Panc1 (cell line): ENCODE measurements around the gene MRPL2. TPM values are rescaled to one million over a fixed set of nuclear protein-coding genes. Genes with fewer than 3 reads are reported as not detected.

Source experiments
- ATAC-seq: fragments of 200-7000 bp; cut with Tn5 transposase; 2 replicates; pipeline ENCODE4 v1.9.1; 2020; ENCODE audit warnings: mild to moderate bottlenecking, moderate library complexity
- BruUV-seq: library from RNA; stranded (reverse); fragments of 400-500 nt; replicated peaks from 2 replicates; lab custom pipeline; 2021; lab: Mats Ljungman, UMichigan
- CTCF ChIA-PET: fragments of 300-600 bp; sonication (Branson Sonifier 250); formaldehyde crosslinking; loops from one replicate; lab custom pipeline; 2022; ENCODE audit warnings: antibody characterized with exemption; lab: Charles Lee
- POLR2A ChIA-PET: fragments of 300-600 bp; sonication (Branson Sonifier 250); formaldehyde crosslinking; loops from one replicate; lab custom pipeline; 2022; ENCODE audit warnings: antibody characterized with exemption; lab: Charles Lee
- DNase-seq: peaks from one replicate; pipeline ENCODE4 v3.0.0-alpha.2; 2010; ENCODE audit warnings: low read depth, low spot score
- H3K27ac ChIP-seq: 2 replicates; pipeline ENCODE4 v1.5.1; 2011; ENCODE audit warnings: mild to moderate bottlenecking, low read length, inconsistent platforms
- H3K27me3 ChIP-seq: fragments of 200-500 bp; sonication (Bioruptor generic); 2 replicates; pipeline ENCODE4 v1.6.0; 2014; ENCODE audit warnings: low read length, inconsistent platforms; ENCODE audit not compliant: control insufficient read depth, insufficient read depth
- H3K36me3 ChIP-seq: fragments of 200-500 bp; sonication (Bioruptor generic); 2 replicates; pipeline ENCODE4 v1.5.1; 2014; ENCODE audit warnings: inconsistent platforms, mild to moderate bottlenecking, low read length, moderate library complexity; ENCODE audit not compliant: control insufficient read depth, insufficient read depth
- H3K4me1 ChIP-seq: 2 replicates; pipeline ENCODE4 v1.5.1; 2011; ENCODE audit warnings: inconsistent platforms, mild to moderate bottlenecking, low read length, moderate library complexity; ENCODE audit not compliant: control insufficient read depth, insufficient read depth
- H3K4me3 ChIP-seq, 2 experiments: 2 replicates each; pipeline ENCODE4 v1.5.1; 2011 to 2012; ENCODE audit warnings: low read depth in 2 of 2, low read length in 2 of 2, mild to moderate bottlenecking in 2 of 2, inconsistent platforms in 1 of 2, moderate library complexity in 1 of 2
- H3K9me3 ChIP-seq: fragments of 200-500 bp; sonication (Bioruptor generic); 2 replicates; pipeline ENCODE4 v1.5.1; 2014; ENCODE audit warnings: low read depth, mild to moderate bottlenecking, inconsistent platforms, low read length, moderate library complexity; ENCODE audit not compliant: control insufficient read depth, insufficient read depth
- CTCF ChIP-seq: fragments of 450-650 bp; IDR thresholded peaks from 2 replicates; pipeline ENCODE4 v1.5.1; 2017; ENCODE audit warnings: mild to moderate bottlenecking
- POLR2AphosphoS5 ChIP-seq: IDR thresholded peaks from 2 replicates; pipeline ENCODE4 v1.6.1; 2012; ENCODE audit warnings: mild to moderate bottlenecking, low read depth, low read length, moderate library complexity
- REST ChIP-seq, 2 experiments: IDR thresholded peaks; 2 replicates each; pipeline ENCODE4 v1.6.1; 2011 to 2012; ENCODE audit warnings: low read depth in 2 of 2, control low read depth in 1 of 2, low read length in 1 of 2, mild to moderate bottlenecking in 1 of 2, moderate library complexity in 1 of 2; ENCODE audit not compliant: insufficient read depth in 1 of 2
- SIN3A ChIP-seq: IDR thresholded peaks from 2 replicates; pipeline ENCODE4 v1.6.1; 2012; ENCODE audit warnings: low read depth, mild to moderate bottlenecking, low read length, moderate library complexity, borderline replicate concordance; ENCODE audit not compliant: insufficient read depth
- TCF7L2 ChIP-seq: IDR thresholded peaks from 2 replicates; pipeline ENCODE4 v1.6.1; 2011; ENCODE audit warnings: mild to moderate bottlenecking, low read depth, low read length, inconsistent platforms
- in situ Hi-C: cut with HindIII; loops from 2 replicates; pipeline ENCODE4 v1.10.0; 2016; ENCODE audit warnings: low sequenced_read_pairs, low pct_unique_long_range_greater_than_20kb
- intact Hi-C: fragments of 100-400 bp; cut with micrococcal nuclease; formaldehyde crosslinking; loops from one replicate; pipeline ENCODE4 v1.10.0; 2022; ENCODE audit not compliant: unreplicated experiment
- total RNA-seq: library from RNA; stranded (reverse); gene quantifications from one replicate; pipeline ENCODE4 v1.2.1, GENCODE V29; 2021; ENCODE audit not compliant: unreplicated experiment

MRPL2 gene
- total RNA-seq, 1 experiment from 2014 or later = 65.6 TPM

GRCh38 chr6:43061861-43062260, 2.6 kb upstream of the MRPL2 start:
- no TSS peak for BruUV-seq
- CTCF ChIA-PET = no interaction called here
- in situ Hi-C loops = no loop called here

More at GRCh38 chr6:43061861-43062260, 2.6 kb upstream of the MRPL2 start:
- intact Hi-C loops = no loop called here
- peaks cover 5% of the 10 kb centered on the region; the same call in 1 of the 2 replicates for H3K36me3 ChIP-seq
- H3K9me3 ChIP-seq = no peaks in the 10 kb centered on the region
- no peaks in the 10 kb centered on the region for H3K27me3 ChIP-seq
- peaks cover 11% of the 10 kb centered on the region for H3K4me1 ChIP-seq
- H3K4me3 ChIP-seq = no peak overlapping the region
- TF ChIP-seq REST (IDR thresholded peaks at IDR 0.05; ENCODE audit: insufficient read depth in 1 of 2, low read depth in 2 of 2, low read length in 1 of 2) = no peak
- TF ChIP-seq TCF7L2 = no peak
- no peak for TF ChIP-seq SIN3A
- no peak for TF ChIP-seq CTCF
- no peak for TF ChIP-seq POLR2AphosphoS5
- H3K27ac ChIP-seq = no peak overlapping the region
- DNase-seq (no peak), ATAC-seq (no peak)
- POLR2A ChIA-PET = no interaction called here
